GM23338 (cell line): ENCODE results near the gene PABPC1L. TPM values are rescaled to one million over a fixed set of nuclear protein-coding genes. Genes with fewer than 3 reads are reported as not detected.

Experiments
- ATAC-seq: fragments of 200-7000 bp; cut with Tn5 transposase; 3 replicates; pipeline ENCODE4 v1.9.1; 2020
- DNase-seq: peaks from one replicate; pipeline ENCODE4 v3.0.0-alpha.2; 2015; ENCODE audit warnings: low spot score
- H2AFZ ChIP-seq: fragments of 200-600 bp; sonication (generic); 2 replicates; pipeline ENCODE4 v1.8.0; 2016; ENCODE audit warnings: antibody characterized with exemption, mild to moderate bottlenecking, moderate library complexity
- H3F3A ChIP-seq: fragments of 200-600 bp; sonication (generic); replicated peaks from 2 replicates; pipeline ENCODE4 v1.8.0; 2017; ENCODE audit warnings: antibody characterized with exemption, mixed run types, low read depth
- H3K27ac ChIP-seq: fragments of 200-600 bp; sonication (generic); 2 replicates; pipeline ENCODE4 v1.6.1; 2016; ENCODE audit warnings: low read depth
- H3K27me3 ChIP-seq: fragments of 200-600 bp; sonication (generic); 2 replicates; pipeline ENCODE4 v1.8.0; 2016; ENCODE audit warnings: mild to moderate bottlenecking, mixed run types, moderate library complexity; ENCODE audit not compliant: insufficient read depth
- H3K36me3 ChIP-seq: fragments of 200-600 bp; sonication (generic); 2 replicates; pipeline ENCODE4 v1.8.0; 2016; ENCODE audit warnings: mild to moderate bottlenecking; ENCODE audit not compliant: insufficient read depth
- H3K4me1 ChIP-seq: fragments of 200-600 bp; sonication (generic); 2 replicates; pipeline ENCODE4 v1.8.0; 2016; ENCODE audit warnings: mild to moderate bottlenecking, moderate library complexity; ENCODE audit not compliant: insufficient read depth
- H3K4me2 ChIP-seq: fragments of 200-600 bp; sonication (generic); 2 replicates; pipeline ENCODE4 v1.7.1; 2017; ENCODE audit warnings: mixed run types
- H3K4me3 ChIP-seq: fragments of 200-600 bp; sonication (generic); 2 replicates; pipeline ENCODE4 v1.6.1; 2016; ENCODE audit warnings: mixed run types
- H3K79me2 ChIP-seq: fragments of 200-600 bp; sonication (generic); replicated peaks from 2 replicates; pipeline ENCODE4 v1.8.0; 2017; ENCODE audit warnings: mild to moderate bottlenecking; ENCODE audit not compliant: insufficient read depth
- H3K9me2 ChIP-seq: fragments of 200-600 bp; sonication (generic); 2 replicates; pipeline ENCODE4 v1.8.0; 2017; ENCODE audit not compliant: insufficient read depth
- H4K20me1 ChIP-seq: fragments of 200-600 bp; sonication (generic); replicated peaks from 2 replicates; pipeline ENCODE4 v1.8.0; 2017; ENCODE audit warnings: mild to moderate bottlenecking; ENCODE audit not compliant: insufficient read depth
- H3K27ac Mint-ChIP-seq: 2 replicates; pipeline ENCODE4 v1.8.0; 2020; ENCODE audit warnings: inconsistent platforms, mild to moderate bottlenecking, moderate library complexity, mixed read lengths
- H3K27me3 Mint-ChIP-seq: 3 replicates; pipeline ENCODE4 v1.8.0; 2022; ENCODE audit warnings: low read depth, mild to moderate bottlenecking, moderate library complexity, mixed read lengths, inconsistent platforms; ENCODE audit not compliant: insufficient read depth, poor library complexity
- H3K36me3 Mint-ChIP-seq: 3 replicates; pipeline ENCODE4 v1.8.0; 2021; ENCODE audit warnings: low read depth, mild to moderate bottlenecking, inconsistent platforms, moderate library complexity, mixed read lengths
- H3K4me1 Mint-ChIP-seq: 3 replicates; pipeline ENCODE4 v1.8.0; 2020; ENCODE audit warnings: mild to moderate bottlenecking, inconsistent platforms, mixed read lengths
- H3K4me3 Mint-ChIP-seq: 3 replicates; pipeline ENCODE4 v1.8.0; 2021; ENCODE audit warnings: moderate library complexity, mild to moderate bottlenecking, inconsistent platforms, mixed read lengths
- H3K9me3 Mint-ChIP-seq: 3 replicates; pipeline ENCODE4 v1.8.0; 2020; ENCODE audit warnings: moderate library complexity, mild to moderate bottlenecking, inconsistent platforms, mixed read lengths
- CREB1 ChIP-seq: fragments of 250-450 bp; sonication (Bioruptor Pico); IDR thresholded peaks from 2 replicates; pipeline ENCODE4 v1.5.0; 2020; ENCODE audit warnings: low read depth, mild to moderate bottlenecking, moderate library complexity
- CTCF ChIP-seq, 2 experiments: fragments of 200-600 bp in 1 of 2; sonication (generic) in 1 of 2; conservative IDR thresholded peaks; 2 replicates each; pipeline versions ENCODE4 v1.5.1 to v1.6.1; 2016 to 2017; ENCODE audit warnings: antibody characterized with exemption in 2 of 2, low read depth in 2 of 2, mild to moderate bottlenecking in 2 of 2, moderate library complexity in 1 of 2
- JUNB ChIP-seq: IDR thresholded peaks from one replicate; pipeline ENCODE4 v1.6.1; 2016; ENCODE audit warnings: antibody characterized with exemption; ENCODE audit not compliant: unreplicated experiment
- NANOG ChIP-seq: IDR thresholded peaks from 2 replicates; pipeline ENCODE4 v1.6.1; 2016; ENCODE audit warnings: antibody characterized with exemption, borderline replicate concordance
- REST ChIP-seq: IDR thresholded peaks from one replicate; pipeline ENCODE4 v1.6.1; 2018; ENCODE audit warnings: antibody characterized with exemption; ENCODE audit not compliant: unreplicated experiment
- STAT1 ChIP-seq: IDR thresholded peaks from one replicate; pipeline ENCODE4 v1.6.1; 2016; ENCODE audit warnings: antibody characterized with exemption; ENCODE audit not compliant: unreplicated experiment
- ZNF114 ChIP-seq: fragments of 250-450 bp; sonication (Bioruptor Pico); IDR thresholded peaks from 2 replicates; pipeline ENCODE4 v1.5.0; 2020; ENCODE audit warnings: mild to moderate bottlenecking, moderate library complexity
- ZNF462 ChIP-seq: fragments of 250-450 bp; sonication (Bioruptor Pico); IDR thresholded peaks from 2 replicates; pipeline ENCODE4 v1.5.0; 2020; ENCODE audit warnings: mild to moderate bottlenecking, moderate library complexity
- polyA plus RNA-seq: library from polyadenylated mRNA; unstranded; fragments of >200 nt; fragmentation: Nextera tagmentation; extraction: Ambion mirVana; gene quantifications from 2 replicates; pipeline ENCODE4 v1.2.1, GENCODE V29; 2016
- total RNA-seq: library from RNA; depleted of rRNA; stranded (reverse); fragments of >200 nt; shearing (Covaris generic); gene quantifications from 2 replicates; pipeline ENCODE4 v1.2.3, GENCODE V29; 2014

PABPC1L gene
- total and polyA plus RNA-seq, 2 experiments from 2014 or later, result 44.4 to 49.1 TPM

GRCh38 chr20:44973053-44973452 lies 63.2 kb downstream of the PABPC1L start:
- Mint-ChIP-seq H3K4me1 (peaks cover 23% of the 10 kb centered on the region), H3K36me3 (peaks cover 26% of the 10 kb centered on the region; the same call in 2 of the 3 replicates), H3K27me3 (peaks cover 1% of the 10 kb centered on the region), H3K4me3 (no peak overlapping the region), H3K27ac (no peak overlapping the region), H3K9me3 (no peaks in the 10 kb centered on the region)
- Histone ChIP-seq H3K4me2 (no peak overlapping the region), H3K4me3 (no peak overlapping the region), H3K4me1 (peaks cover 7% of the 10 kb centered on the region; the same call in 1 of the 2 replicates), H3F3A (no peaks in the 10 kb centered on the region), H3K79me2 (peaks cover 34% of the 10 kb centered on the region), H4K20me1 (peaks cover 10% of the 10 kb centered on the region), H3K36me3 (peaks cover 27% of the 10 kb centered on the region), H3K27me3 (no peaks in the 10 kb centered on the region), H3K27ac (no peak overlapping the region), H2AFZ (no peak overlapping the region), H3K9me2 (no peaks in the 10 kb centered on the region)
- no peak for DNase-seq
- ATAC-seq, result no peak
- TF ChIP-seq ZNF462 (no peak), CREB1 (no peak), NANOG (no peak), JUNB (no peak), STAT1 (no peak), REST (no peak), ZNF114 (CRISPR knock-in tag) (no peak), CTCF (conservative IDR thresholded peaks at IDR 0.05; ENCODE audit: low read depth in 2 of 2) (no peak)
